HG03521 (cell line): ENCODE measurements around the gene TBC1D19.

ENCODE experiments used
- ATAC-seq: cut with Tn5 transposase; IDR thresholded peaks from one replicate; pipeline ENCODE4 v1.9.1; 2021; ENCODE audit warnings: mild to moderate bottlenecking, moderate library complexity; ENCODE audit not compliant: unreplicated experiment

The TBC1D19 gene

DNA sequence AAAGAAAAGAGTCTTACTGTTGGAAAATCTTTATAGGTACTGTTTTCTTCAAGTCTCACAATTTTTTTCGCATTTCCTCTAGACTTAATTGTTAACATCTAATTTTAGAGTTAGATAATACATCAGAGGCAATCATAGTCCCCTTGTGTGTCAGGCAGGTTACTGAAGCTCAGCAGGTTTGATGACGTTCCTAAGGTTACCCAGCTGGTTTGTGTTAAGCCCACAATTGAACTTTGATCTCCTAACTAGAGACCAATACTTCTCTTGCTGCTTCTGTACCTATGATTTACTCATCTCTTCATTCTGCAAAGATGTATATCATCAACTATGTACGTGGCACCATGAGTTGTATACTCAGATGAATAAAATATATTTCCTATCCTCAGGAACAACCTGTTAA is 145.1 kb downstream of the TBC1D19 start:
- ATAC-seq: no peak

DNA sequence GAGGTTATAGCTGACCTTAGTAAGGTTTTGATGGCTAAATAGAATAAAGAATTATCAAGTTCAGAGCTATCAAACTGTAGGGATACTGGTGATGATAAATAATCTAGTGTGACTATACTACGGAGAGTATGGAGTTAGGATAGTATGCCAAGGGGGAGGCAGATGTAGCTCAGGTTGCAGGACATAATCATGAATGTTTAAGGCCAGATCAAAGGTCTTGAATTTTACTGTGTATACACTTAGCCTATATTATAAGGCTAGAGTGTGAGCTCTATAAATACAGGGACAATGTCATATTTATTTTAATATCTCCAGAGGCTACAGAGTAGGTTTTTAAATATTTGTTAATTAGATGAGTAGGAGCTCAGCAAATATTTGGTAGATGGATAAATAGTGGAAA is 145.7 kb downstream of the TBC1D19 start:
- no peak for ATAC-seq

DNA sequence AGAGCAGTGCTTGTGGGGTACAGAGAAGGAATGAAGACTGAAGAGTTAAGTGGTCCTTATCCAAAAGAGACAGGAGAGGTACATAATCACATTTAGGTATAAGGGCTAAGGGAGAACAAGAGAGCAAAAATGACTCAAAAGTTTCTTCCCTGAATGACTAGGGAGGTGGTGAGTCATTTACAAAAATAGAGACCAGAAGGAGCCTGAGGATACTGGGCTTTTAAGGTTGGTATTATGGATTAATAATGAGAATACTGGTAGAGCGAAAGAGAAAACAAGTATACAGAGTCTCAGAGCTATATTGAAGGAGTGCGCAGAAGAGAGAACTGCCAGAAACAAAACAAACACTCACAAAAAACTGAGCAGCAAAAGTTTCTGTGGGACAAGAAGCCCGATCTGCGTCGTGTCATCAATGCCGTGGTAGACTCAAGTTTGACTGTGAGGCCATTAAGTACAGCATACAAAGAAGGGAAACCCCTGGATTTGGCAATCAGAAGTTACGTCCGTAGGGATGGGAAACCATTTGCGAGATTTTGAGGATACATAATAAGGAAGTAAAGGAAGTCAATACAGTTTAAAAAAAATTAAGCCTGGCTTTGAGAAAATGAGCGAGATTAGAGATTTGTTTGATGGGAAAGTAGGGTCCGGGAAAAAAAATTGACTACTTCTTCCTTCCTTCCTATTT is 147.6 kb downstream of the TBC1D19 start:
- peak; percentile 68 for ATAC-seq

DNA sequence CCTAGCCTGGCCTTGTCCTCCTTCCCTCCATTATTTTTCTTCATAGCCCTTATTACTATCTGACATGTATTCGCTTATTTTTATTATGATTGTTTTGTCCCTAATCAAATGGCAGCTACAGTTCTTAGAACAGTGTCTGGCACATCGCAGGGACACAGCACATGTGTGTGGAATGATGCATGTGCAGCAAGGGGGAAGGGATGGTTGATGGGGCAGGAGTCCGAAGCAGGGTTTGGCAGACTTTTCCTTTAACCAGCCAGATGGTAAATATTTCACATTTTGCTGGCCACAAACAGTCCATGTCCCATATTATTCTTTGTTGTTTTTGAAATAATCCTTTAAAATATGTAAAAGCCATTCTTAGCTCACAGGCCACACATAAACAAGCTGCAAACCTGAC is 148.5 kb downstream of the TBC1D19 start:
- no peak for ATAC-seq

DNA sequence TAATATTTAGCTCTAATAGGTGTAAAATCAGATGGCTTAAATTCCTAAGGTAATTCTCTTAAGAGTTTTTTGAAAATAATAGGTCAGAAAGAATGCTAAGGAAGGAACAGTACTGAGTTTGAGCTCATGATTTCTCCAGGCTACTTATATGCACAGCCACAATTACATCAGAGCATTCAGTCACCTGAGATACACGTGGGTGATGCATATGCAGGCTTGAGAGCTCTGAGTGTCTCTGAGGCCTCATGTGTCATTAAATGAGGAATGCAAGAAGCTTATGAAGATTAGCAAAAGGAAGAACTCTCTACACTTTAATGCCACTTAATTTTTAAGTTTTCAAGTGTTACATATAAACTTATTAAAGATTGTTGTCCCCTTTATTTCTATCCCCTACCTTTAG is 152.7 kb downstream of the TBC1D19 start:
- no peak for ATAC-seq

DNA sequence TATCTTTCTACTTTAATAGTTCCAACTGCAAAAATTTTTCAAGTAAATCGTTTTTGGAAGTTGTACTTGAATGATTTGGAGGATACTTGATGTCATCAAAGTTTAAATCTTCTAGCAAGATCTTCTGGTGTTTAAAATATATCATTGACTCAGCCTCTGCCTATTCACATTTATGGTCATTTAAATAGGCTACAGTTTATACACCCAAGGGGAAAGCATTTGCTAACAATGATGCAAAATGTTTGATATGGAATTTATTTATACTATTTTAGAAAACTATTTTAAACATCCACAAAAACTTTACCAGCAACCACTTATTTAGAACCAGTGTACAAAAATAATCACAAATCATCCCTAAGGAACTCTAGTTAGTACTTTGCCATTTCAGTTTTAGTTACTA is 153.5 kb downstream of the TBC1D19 start:
- no peak for ATAC-seq

DNA sequence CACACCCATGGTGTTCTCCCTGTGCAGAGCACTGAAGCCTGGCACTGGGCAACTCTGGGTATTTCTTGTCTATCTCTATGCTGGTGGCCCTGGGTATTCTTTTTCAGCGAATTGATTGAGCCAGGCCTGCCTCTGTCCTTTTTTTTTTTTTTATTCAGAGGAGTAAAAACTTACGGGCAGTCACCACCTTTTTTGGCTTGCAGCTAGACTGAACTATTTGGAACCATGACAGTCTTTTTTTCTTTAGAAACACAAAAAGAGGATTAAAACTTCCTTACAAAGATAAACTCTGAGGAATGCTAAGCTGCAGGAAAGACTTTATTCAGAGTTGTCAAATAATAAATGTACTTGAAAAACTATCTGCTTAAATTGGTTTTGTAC is 157.6 kb downstream of the TBC1D19 start:
- ATAC-seq: no peak

DNA sequence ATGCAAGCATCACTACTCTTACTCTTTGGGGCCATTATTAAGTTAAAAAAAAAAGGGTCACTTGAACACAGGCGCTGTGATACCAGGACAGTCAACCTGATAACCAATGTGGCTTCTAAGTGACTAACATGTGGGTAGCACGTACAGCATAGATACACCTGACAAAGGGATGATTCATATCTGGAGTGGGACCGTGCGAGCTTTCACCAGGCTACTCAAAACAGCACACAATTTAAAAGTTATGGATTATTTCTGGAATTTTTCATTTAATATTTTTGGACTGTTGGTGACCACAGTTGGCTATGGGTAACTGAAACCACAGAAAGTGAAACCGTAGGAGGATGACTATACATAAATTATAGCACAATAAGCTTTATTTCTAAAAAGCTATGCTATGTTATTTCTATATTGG is 162.9 kb downstream of the TBC1D19 start:
- ATAC-seq: peak; percentile 99

DNA sequence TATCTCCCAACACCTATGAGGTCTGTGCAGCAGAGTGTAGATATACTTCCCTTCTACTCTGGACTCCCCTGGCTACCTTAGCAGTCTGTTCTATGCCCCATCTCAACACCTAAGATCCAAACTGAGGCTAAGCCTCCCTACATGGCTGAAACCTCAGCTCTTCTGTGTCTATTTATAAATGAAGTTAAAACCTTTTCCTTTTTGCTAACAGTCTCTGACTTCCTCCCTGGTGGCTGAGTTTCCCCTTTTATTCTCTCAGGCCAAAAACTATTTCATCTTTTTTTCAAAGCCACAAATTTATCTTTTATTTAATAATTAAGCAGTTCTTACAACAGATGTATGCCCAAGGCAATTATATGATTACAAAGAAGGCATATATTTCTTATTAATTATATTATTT is 164.9 kb downstream of the TBC1D19 start:
- no peak for ATAC-seq

DNA sequence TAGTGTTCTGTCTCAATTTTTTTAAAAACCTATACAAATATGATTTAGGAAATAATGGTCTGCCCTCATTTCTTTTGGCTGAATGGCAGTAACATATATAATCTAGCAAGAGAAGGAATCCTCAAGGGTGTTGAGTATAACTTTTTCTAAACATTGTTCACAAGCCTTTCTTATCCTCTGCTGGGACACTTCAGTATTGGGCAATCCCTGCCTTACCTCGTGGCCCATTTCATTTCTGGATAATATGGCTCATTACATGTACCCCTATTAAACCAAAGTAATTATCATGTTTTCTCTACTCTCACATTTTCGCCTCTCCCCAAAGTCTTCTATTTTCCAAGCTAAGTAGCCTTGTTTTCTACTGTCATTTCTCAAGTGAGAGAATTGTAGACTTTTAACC is 166.0 kb downstream of the TBC1D19 start:
- ATAC-seq: no peak

DNA sequence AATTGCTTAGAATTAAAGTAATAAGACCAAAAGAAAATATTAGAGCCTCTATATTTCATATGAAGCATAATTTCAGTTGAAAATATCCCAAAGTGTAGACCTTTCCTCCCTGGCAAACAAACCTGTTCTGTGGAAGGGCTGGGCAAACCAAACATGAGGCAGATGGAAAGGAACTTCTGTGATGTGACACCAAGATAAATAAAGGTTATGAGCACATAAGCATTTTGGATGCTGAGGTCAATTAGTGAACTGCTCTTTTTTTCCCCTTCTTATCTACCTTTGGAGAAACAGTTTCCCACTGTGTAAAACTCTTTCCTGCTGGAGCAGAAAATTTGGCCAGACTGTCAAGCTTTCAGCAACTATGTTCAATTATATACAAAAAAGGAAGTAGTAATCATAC is 167.1 kb downstream of the TBC1D19 start:
- no peak for ATAC-seq

DNA sequence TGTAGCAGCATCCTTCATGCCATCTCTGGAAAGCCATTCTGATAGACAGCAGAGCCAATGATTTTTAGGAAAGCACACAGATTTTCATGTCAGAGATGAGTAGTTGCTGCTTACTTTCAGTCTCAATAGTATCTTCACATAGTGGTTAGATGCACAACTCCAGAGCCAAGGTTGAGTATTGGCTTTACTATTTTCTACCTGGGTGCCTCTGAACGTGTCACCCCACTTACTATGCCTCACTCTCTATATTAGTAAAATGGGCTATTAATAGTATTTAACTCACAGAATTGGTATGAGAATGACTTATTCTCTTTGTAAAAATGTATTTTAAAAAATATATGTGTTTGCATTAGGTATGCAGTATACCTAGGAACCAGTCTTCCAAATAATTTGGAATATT is 168.0 kb downstream of the TBC1D19 start:
- peak; percentile 84 for ATAC-seq

DNA sequence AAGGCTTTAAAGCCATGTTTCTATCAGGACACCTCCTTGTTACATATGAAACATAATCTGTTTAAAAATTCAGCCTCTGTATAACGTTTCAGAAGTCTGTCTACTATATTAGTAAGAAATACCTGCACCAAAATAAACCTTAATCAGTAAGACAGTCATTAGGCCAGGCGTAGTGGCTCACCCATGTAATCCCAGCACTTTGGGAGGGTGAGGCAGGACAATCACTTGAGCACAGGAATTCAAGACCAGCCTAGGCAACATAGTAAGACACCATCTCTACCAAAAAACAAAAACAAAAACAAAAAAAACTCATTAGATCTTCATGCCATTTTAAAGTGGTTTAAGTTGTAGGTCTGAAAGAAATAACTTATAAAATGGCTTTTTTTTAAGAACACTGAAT is 169.3 kb downstream of the TBC1D19 start:
- ATAC-seq: no peak

DNA sequence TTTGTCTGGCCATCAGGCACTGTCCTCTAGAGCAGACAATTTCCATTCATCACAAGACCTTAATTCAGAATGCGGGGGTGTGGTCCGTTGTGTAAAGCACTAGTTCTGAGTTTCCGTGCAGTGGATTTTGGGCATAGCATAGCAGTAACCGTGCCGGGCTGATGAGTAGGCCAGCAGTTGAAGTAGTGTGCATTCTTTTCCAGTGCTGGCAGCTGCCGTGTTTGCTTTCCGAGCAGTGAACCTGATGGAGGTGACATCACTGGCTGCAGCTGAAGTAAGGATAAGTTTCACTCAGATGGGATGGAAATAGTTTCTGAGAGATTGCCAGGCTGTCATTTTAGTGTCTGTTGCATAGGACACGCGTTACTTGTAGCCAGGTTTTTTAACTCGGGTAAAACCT is 169.7 kb downstream of the TBC1D19 start:
- ATAC-seq: no peak

DNA sequence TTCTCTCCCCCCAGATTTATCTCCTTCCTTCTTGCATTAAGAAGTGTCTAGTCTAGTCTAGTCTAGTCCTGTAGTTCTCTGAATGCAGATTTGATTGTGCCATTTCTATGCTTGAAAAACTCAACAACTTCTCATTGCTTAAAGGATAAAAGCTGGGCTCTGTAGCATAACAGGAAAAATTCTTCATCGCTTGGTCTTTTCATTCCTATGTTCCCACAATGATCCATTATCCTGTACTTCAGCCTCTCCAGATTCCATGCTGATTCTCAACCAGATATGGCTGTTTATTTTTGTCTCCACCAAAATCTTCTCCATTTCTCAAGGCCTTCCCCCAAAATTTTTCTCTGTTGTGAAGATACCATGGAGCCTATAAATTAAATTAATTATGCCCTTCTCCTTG is 173.9 kb downstream of the TBC1D19 start:
- no peak for ATAC-seq

DNA sequence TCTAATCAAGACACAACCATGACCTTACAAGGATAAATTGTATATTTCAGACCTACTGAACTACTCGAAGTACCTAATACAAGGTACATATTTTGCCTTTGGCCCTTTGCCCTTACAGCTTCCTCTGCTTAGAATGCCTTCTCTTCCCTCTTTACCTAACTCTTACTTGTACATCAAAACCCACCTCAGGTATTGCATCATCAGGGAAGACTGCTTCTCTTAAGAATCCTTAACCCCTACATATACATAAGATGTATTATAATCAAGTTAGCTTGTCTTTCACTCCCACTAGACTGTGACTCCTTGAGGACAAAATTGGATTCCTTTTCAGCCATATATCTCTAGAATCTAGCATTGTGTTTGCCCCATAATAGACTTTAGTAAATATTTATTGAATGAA is 175.0 kb downstream of the TBC1D19 start:
- ATAC-seq: no peak

DNA sequence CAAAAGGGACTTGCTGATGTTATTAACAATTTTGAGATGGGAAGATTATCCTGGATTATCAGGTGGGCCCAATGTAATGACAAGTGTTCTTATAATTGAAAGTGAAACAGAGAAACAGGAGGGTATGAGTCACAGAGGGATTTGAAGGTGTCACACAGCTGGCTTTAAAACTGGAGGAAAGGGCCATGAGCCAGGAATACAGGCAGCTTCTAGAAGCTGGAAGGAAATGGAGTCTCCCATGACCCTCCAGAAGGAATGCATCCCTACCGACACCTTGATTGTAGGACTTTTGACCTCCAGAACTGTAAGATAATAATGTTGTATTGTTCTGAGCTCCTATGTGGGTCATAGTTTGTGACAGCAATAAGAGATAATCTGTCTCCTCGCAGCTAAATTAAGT is 178.8 kb downstream of the TBC1D19 start:
- ATAC-seq: no peak

DNA sequence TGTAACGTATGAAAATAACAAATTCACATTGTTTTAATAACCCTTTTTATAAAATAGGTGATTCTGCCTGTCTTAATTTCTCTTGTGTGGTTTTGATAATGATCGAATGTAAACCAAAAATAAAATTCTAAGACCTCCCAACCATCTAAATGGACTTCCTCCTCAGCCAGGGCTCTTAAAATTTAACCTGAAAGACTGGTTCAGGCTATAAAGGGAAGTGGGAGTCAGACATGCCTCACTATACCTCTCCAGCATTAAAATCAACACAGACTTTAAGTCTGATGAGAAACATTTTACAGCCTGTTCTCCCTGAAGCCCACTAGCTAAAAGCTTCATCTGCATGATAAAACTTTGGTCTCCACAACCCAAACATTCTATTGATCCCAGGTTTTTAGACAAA is 179.2 kb downstream of the TBC1D19 start:
- ATAC-seq: no peak

DNA sequence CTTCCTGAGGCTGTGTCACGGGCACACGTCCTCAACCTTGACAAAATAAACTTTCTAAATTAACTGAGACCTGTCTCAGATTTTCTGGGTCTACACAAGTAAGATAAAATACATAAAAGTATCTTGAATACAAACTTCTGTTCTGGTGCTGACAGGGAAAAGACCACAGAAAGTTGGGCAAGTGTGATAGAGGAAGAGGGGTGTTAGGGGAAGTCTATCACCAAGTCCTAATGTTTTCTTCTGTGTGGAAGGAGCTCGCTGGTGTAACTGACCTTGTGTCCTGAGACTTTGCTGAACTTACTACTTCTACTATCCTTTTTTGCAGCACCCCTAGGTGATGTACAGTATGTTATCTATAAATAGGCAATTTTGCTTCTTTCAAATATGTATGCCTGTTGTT is 179.8 kb downstream of the TBC1D19 start:
- no peak for ATAC-seq

DNA sequence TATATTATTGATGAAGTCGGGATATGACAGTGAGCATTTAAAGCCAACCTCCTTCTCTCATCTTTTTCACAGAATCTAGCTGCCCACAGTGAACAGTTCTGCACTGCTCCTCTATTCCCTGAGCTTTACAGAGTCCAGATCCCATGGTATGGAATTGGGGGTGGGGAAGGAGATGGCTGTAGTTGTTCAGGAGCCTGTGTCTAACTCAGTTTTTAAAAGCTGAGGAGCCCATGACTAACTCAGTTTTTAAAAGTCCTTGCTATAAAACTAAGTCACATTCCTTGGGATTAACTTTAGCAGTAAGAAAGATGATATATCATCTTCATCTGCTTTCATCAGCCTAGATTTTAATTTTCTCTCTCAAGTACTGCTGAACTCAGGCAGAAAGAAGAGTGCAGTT is 180.3 kb downstream of the TBC1D19 start:
- no peak for ATAC-seq

DNA sequence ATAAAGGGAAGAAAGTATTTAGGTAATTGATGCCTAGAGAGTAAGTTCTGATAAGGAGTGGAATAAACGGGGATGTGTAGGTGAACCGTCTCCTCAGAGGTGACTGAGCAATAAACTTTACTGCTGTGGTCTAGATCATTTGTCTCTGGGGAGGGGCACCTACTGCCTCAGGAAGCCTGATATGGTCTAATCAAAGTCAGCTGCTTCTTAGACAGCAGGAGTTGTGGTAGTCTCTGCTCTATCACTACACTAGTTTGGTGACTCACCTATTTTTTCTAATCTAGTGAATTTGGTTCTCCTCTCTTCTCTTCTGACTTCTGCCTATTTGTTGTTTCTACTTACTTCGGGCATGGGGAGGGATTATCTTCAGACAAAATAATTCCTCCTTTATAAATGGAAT is 181.6 kb downstream of the TBC1D19 start:
- no peak for ATAC-seq

DNA sequence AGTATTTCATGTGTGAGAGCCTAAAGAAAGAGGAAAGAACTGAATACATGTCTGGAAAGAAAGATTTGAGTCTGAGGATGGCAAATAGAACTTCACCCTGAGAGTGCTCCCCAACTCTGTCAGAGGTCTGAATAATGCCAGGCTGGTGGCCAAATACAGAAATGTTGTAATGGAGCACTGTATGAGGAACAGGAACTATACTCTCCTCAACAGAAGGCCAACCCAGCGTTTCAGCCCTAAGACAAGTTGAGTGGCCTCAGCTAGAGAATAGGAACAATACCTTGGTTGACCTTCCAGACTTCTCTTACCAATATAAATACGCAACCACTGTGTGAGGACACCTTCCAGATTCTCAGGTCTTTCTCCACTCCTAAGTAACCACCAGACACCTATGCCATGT is 182.3 kb downstream of the TBC1D19 start:
- ATAC-seq: no peak

DNA sequence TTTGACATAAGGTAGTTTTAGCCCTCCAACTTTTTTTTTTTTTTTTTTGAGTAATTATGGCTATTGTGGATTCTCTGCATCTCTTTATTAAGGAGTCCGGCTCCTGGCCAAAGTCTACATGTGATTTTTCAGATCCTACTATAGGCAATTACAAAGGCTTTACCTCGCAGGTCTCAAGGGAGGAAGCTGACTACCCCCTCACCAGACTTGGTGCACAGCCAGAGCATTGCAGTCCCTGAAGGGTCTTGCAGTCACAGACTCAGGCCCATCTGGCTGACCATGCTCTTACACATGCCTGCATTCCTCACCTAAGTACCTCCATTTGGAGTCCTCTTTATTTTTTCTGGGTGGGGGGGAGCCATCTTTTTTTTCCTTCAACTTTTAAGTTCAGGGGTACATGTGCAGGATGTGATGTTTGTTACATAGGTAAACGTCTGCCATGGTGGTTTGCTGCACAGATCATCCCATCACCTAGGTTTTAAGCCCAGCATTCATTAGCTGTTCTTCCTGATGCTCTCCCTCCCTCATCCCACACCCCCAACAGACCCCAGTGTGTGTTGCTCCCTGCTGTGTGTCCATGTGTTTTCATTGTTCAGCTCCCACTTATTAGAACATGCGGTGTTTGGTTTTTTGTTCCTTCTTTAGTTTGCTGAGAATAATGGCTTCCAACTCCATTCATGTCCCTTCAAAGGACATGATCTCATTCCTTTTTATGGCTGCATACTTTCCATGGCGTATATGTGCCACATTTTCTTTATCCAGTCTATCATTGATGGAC is 188.4 kb downstream of the TBC1D19 start:
- no peak for ATAC-seq
